Measurements from ENCODE around the gene GLG1. TPM values are rescaled to one million over a fixed set of nuclear protein-coding genes. Genes with fewer than 3 reads are reported as not detected.
"Not testable (repeated sequence)": the region's sequence is repeated elsewhere in the genome, so short reads cannot be mapped to it uniquely, and the experiment has no call there.

The GLG1 gene
- total RNA-seq, 4 donors from 2014 or later: 77.0 to 154 (median 127) TPM

DNA sequence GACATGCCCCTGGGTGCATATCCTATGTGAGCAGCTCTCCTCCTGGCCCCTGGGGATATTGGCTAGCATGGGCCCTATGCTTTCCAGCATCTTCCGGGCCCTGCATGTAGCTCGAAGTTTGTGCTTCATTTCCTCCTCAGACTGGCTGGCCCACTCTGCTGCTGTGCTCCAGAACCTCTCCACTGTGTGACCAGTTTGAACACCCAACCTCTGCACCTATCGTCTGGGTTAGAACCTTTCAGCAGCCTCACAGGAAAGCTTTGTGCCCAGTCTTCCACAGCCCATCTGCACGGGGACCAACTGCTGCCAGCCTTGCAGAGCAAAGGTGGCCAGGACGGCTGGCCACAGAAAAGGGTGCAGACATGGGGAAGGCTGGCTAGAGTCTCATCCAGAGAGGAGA, 175.4 kb downstream of the GLG1 start:
- 83% methylated on average over 5 of the region's 5 CpGs; no CpG with 5 or more reads in 1 of the 2 donors for WGBS, 2 donors (ENCODE audit: low coverage in 1 of 2)
- H3K4me3 ChIP-seq: no peak overlapping the region
- H3K36me3 ChIP-seq: no peaks in the 10 kb centered on the region
- H3K27me3 ChIP-seq: no peaks in the 10 kb centered on the region
- intact Hi-C loops (cut with DNase I; ENCODE audit: low total_unique reads) (no loop called here), in situ Hi-C loops (cut with MboI; ENCODE audit: low pct_ligation_motif_present in 1 of 4, low pct_unique_long_range_greater_than_20kb in 1 of 4, low sequenced_read_pairs in 3 of 4) (loop anchor here in 1 of 4 donors (10.0 kb wide), 1 partner anchor 117 kb away; no protein-coding TSS in a partner anchor)
- no peaks in the 10 kb centered on the region for H3K4me1 ChIP-seq
- no peak for DNase-seq
- no peaks in the 10 kb centered on the region for H3K9me3 ChIP-seq
- no peak overlapping the region for H3K27ac ChIP-seq
- TF ChIP-seq POLR2AphosphoS5 (IDR thresholded peaks at IDR 0.05): no peak
- TF ChIP-seq EP300 (IDR thresholded peaks at IDR 0.05; ENCODE audit: low read depth): no peak
- TF ChIP-seq, protein P1, sequence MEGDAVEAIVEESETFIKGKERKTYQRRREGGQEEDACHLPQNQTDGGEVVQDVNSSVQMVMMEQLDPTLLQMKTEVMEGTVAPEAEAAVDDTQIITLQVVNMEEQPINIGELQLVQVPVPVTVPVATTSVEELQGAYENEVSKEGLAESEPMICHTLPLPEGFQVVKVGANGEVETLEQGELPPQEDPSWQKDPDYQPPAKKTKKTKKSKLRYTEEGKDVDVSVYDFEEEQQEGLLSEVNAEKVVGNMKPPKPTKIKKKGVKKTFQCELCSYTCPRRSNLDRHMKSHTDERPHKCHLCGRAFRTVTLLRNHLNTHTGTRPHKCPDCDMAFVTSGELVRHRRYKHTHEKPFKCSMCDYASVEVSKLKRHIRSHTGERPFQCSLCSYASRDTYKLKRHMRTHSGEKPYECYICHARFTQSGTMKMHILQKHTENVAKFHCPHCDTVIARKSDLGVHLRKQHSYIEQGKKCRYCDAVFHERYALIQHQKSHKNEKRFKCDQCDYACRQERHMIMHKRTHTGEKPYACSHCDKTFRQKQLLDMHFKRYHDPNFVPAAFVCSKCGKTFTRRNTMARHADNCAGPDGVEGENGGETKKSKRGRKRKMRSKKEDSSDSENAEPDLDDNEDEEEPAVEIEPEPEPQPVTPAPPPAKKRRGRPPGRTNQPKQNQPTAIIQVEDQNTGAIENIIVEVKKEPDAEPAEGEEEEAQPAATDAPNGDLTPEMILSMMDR (IDR thresholded peaks at IDR 0.05): no peak
- no peak for TF ChIP-seq POLR2A (IDR thresholded peaks at IDR 0.05)

DNA sequence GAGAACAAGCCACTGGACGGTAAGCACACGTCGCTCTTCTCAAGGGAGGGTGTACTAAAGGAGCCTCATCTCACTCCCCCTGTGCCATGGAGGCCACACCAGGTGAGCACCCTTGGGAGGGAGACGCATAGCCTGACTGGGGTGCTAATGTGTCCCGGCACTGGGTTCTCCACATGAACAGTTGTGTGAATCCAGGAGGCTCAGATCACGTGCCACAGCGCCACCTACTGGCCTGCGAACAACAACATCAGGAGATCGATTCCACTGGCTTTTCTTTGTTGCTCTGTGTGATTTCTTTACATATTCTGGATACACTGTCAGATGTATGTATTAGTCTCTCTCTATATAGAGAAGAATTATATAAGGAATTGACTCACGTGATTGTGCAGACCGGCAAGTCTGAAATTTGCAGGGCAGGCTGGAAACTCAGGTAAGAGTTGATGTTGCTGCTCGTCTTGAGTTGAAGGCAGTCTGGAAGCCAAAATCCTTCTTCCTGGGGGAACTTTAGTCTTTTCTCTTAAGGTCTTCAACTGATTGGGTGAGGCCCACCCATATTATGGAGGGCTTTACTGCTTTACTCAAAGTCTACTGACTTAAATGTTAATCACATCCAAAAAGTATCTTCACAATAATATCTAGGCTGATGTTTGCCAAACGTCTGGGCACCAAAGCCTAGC, 176.7 kb downstream of the GLG1 start:
- in situ Hi-C loops (cut with MboI; ENCODE audit: low pct_ligation_motif_present in 1 of 4, low pct_unique_long_range_greater_than_20kb in 1 of 4, low sequenced_read_pairs in 3 of 4): loop anchor here in 1 of 4 donors (10.0 kb wide), 1 partner anchor 115 kb away; no protein-coding TSS in a partner anchor
- H3K4me3 ChIP-seq; H3K36me3 ChIP-seq; H3K27me3 ChIP-seq; H3K9me3 ChIP-seq; H3K4me1 ChIP-seq; intact Hi-C loops (cut with DNase I; ENCODE audit: low total_unique reads); H3K27ac ChIP-seq: not testable (repeated sequence)
- 36% methylated on average over 13 of the region's 13 CpGs; no CpG with 5 or more reads in 1 of the 2 donors for WGBS, 2 donors (ENCODE audit: low coverage in 1 of 2)
- DNase-seq: peak; percentile 52
- TF ChIP-seq, protein P1 (IDR thresholded peaks at IDR 0.05): peak; percentile 73 to 80 (median 79)

DNA sequence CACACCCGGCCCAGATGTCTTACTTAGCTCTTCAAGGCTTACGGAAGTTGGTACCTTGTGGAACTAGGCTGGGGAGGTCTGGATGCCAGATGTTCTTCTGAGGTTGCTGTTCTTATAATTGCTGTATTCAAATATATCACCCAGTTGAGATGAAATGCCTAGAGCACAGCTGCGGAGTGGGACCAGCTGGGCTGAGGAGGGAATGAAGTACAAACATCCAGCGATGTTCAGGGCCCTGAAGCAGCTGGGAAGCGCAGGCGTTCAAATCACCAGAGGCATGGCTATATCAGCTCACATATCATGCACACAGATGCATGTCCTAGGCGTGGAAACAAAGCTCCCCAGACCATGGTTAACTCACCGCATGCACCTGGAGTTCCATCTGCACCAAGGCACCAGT, 178.4 kb downstream of the GLG1 start:
- WGBS, 2 donors (ENCODE audit: low coverage in 1 of 2): no CpG with 5 or more reads among the region's 8 CpGs
- H3K36me3 ChIP-seq; H3K4me3 ChIP-seq; intact Hi-C loops (cut with DNase I; ENCODE audit: low total_unique reads); DNase-seq; H3K27ac ChIP-seq; in situ Hi-C loops (cut with MboI; ENCODE audit: low pct_ligation_motif_present in 1 of 4, low pct_unique_long_range_greater_than_20kb in 1 of 4, low sequenced_read_pairs in 3 of 4); H3K27me3 ChIP-seq; H3K4me1 ChIP-seq; H3K9me3 ChIP-seq: not testable (repeated sequence)

DNA sequence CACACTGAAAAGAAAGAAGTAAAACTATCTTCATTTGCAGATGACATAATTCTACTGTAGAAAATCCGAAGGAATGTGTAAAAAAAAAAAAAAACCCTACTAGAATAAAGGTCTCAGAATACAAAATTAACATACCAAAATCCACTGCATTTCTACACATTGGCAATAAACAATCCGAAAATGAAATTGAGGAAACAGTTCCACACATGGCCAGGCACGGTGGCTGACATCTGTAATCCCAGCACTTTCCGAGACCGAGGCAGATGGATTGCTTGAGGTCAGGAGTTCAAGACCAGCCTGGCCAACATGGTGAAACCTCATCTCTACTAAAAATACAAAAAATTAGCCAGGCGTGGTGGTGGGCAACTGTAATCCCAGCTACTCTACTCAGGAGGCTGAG, 181.2 kb downstream of the GLG1 start:
- H3K9me3 ChIP-seq; H3K27me3 ChIP-seq; intact Hi-C loops (cut with DNase I; ENCODE audit: low total_unique reads); DNase-seq; in situ Hi-C loops (cut with MboI; ENCODE audit: low pct_ligation_motif_present in 1 of 4, low pct_unique_long_range_greater_than_20kb in 1 of 4, low sequenced_read_pairs in 3 of 4); H3K4me3 ChIP-seq; H3K36me3 ChIP-seq; H3K4me1 ChIP-seq; H3K27ac ChIP-seq: not testable (repeated sequence)
- 60 to 64% methylated on average over 3 to 6 of the region's 6 CpGs for WGBS, 2 donors (ENCODE audit: low coverage in 1 of 2)

DNA sequence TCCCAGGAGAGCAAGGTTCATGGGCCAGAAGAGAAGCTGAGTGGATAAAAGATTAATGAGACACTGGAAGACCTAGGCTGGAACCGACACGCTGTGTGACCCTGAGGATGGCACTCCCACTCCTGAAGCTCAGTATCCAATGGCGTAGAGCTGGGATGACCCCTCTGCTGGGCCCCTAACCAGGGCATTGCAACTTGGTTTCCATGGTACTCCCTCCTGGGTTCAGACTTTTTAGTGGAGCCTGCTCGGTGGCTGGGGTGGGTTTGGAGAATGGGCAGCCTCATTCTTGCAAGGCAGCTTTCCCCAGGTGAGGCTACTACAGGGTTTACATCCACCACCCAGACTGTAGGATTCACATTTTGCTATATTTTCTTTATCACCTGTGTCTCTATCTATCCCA, 183.2 kb downstream of the GLG1 start:
- DNase-seq; H3K36me3 ChIP-seq; intact Hi-C loops (cut with DNase I; ENCODE audit: low total_unique reads); in situ Hi-C loops (cut with MboI; ENCODE audit: low pct_ligation_motif_present in 1 of 4, low pct_unique_long_range_greater_than_20kb in 1 of 4, low sequenced_read_pairs in 3 of 4); H3K9me3 ChIP-seq; H3K27ac ChIP-seq; H3K27me3 ChIP-seq; H3K4me1 ChIP-seq; H3K4me3 ChIP-seq: not testable (repeated sequence)
- 97% methylated on average over 4 of the region's 4 CpGs; no CpG with 5 or more reads in 1 of the 2 donors for WGBS, 2 donors (ENCODE audit: low coverage in 1 of 2)

DNA sequence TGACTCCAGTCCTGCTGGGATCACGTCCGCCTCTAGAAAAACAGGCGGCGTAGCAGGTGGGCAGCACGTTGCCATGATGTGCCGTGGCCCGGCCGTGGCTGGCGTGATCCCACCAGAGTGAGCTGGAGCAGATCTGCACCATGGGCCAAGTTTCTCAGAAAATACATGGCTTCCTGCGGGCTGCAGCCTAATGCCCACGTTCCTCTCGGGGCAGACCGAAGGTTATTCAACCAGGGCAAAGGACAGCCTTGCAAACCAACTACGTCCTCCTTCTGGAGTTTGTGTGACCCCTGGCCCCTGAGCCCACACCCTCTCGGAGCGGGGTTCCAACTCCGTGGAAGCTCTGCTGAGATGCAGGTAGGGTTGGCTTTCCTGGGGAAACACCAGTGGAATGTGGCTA, 184.8 kb downstream of the GLG1 start:
- H3K4me1 ChIP-seq; DNase-seq; H3K4me3 ChIP-seq; H3K9me3 ChIP-seq; in situ Hi-C loops (cut with MboI; ENCODE audit: low pct_ligation_motif_present in 1 of 4, low pct_unique_long_range_greater_than_20kb in 1 of 4, low sequenced_read_pairs in 3 of 4); H3K27me3 ChIP-seq; intact Hi-C loops (cut with DNase I; ENCODE audit: low total_unique reads); H3K27ac ChIP-seq; H3K36me3 ChIP-seq: not testable (repeated sequence)
- WGBS, 2 donors (ENCODE audit: low coverage in 1 of 2): 84% methylated on average over 5 of the region's 17 CpGs; no CpG with 5 or more reads in 1 of the 2 donors

DNA sequence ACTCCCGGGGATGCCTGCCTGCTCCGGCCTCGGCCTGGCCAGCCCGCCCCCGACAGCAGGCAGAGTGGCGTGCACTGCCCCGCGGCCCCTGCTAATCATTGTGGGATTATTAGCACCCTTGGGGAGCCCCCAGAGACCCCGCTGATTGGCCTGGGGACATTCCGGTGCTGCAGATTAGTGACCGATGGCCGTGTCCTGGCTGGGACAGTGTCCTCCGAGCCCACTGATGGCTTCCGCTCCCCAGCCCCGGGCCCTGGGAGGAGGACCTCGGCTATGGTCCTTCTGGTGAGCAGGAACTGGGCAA, 185.5 kb downstream of the GLG1 start:
- H3K4me1 ChIP-seq; intact Hi-C loops (cut with DNase I; ENCODE audit: low total_unique reads); H3K9me3 ChIP-seq; DNase-seq; H3K4me3 ChIP-seq; H3K36me3 ChIP-seq; H3K27ac ChIP-seq; H3K27me3 ChIP-seq; in situ Hi-C loops (cut with MboI; ENCODE audit: low pct_ligation_motif_present in 1 of 4, low pct_unique_long_range_greater_than_20kb in 1 of 4, low sequenced_read_pairs in 3 of 4): not testable (repeated sequence)
- no CpG with 5 or more reads among the region's 16 CpGs for WGBS, 2 donors (ENCODE audit: low coverage in 1 of 2)

DNA sequence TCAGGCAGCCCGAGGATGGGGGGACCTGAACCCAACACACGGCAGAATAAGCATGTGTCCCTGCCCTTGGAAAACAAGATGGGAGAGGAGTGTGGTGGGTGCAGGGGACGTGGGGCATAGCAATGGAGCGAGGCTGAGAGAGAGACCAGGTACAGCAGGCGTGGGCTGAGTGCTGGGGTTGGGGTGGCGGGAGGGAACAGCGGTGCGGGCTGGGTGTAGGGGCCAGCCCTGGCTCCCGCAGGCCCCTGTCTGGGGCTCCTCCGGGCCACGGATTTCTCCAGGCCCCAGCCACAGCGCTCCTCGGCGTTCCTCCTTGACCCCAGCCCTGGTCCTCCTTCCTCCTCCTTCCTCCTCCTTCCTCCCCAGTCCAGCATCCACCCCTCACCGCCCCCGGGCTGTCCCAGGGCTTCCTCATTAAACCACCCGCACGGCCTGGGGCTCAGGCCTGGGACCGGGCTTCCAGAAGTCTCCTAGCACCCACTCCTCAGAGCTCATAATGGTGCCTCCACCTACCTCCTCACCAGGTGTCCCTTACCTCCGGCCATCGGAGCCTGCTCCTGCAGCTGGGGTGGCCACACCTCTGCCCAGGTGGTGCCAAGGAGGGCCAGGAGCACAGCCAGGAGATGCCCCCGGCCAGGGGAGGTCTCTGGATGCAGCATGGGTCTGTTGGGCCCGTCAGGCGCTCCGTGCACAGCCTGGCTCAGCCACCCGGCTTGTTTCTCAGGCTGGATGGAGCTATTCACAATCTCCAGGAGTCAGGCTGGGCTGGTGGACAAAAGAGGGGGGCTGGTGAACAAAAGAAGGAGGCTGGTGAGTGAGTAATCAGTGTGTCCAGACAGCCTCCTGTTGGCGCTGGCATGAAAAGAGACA, 186.1 kb downstream of the GLG1 start, which contains the start of gene CLEC18B:
Gene CLEC18B, minus strand, starts transcription at position 867 of the 870 bp plus-strand sequence. Its CDS starts 208 bp downstream, at position 659.
- DNase-seq; intact Hi-C loops (cut with DNase I; ENCODE audit: low total_unique reads); H3K4me3 ChIP-seq; H3K9me3 ChIP-seq; H3K4me1 ChIP-seq; in situ Hi-C loops (cut with MboI; ENCODE audit: low pct_ligation_motif_present in 1 of 4, low pct_unique_long_range_greater_than_20kb in 1 of 4, low sequenced_read_pairs in 3 of 4); H3K36me3 ChIP-seq; H3K27me3 ChIP-seq; H3K27ac ChIP-seq: not testable (repeated sequence)
- no CpG with 5 or more reads among the region's 27 CpGs for WGBS, 2 donors (ENCODE audit: low coverage in 1 of 2)

All from transverse colon (tissue), 4 donors.